GM12878 (cell line): ENCODE measurements around the gene RBM6. TPM values are rescaled to one million over a fixed set of nuclear protein-coding genes. Genes with fewer than 3 reads are reported as not detected.

Experiments
- BHLHE40 ChIP-seq, 2 experiments: fragments of 450-650 bp in 1 of 2; IDR thresholded peaks; 2 replicates each; pipeline ENCODE4 v1.6.1; 2011 to 2017; ENCODE audit warnings: low read depth in 2 of 2, borderline replicate concordance in 1 of 2, improper control_type of control experiment in 1 of 2, low read length in 1 of 2, mild to moderate bottlenecking in 1 of 2
- CBX5 ChIP-seq: sonication (generic); IDR thresholded peaks from 2 replicates; pipeline ENCODE4 v1.6.1; 2016; ENCODE audit warnings: low read depth, moderate library complexity, mild to moderate bottlenecking, inconsistent platforms
- CUX1 ChIP-seq: IDR thresholded peaks from 2 replicates; pipeline ENCODE4 v1.6.1; 2012; ENCODE audit warnings: improper control_type of control experiment, low read depth, low read length; ENCODE audit not compliant: insufficient replicate concordance
- PBX3 ChIP-seq: IDR thresholded peaks from 2 replicates; pipeline ENCODE4 v1.6.1; 2011; ENCODE audit warnings: mild to moderate bottlenecking, low read depth, low read length, moderate library complexity; ENCODE audit not compliant: insufficient replicate concordance
- POLR2AphosphoS5 ChIP-seq: IDR thresholded peaks from 2 replicates; pipeline ENCODE4 v1.6.1; 2011; ENCODE audit warnings: mild to moderate bottlenecking, low read length, inconsistent platforms
- RELB ChIP-seq: fragments of 450-650 bp; IDR thresholded peaks from 2 replicates; pipeline ENCODE4 v1.6.1; 2017; ENCODE audit warnings: low read depth, mild to moderate bottlenecking, moderate library complexity
- SPI1 ChIP-seq: IDR thresholded peaks from 2 replicates; pipeline ENCODE4 v1.6.1; 2011; ENCODE audit warnings: low read depth, mild to moderate bottlenecking, low read length, moderate library complexity, borderline replicate concordance; ENCODE audit not compliant: insufficient read depth
- ZNF384 ChIP-seq: IDR thresholded peaks from 2 replicates; pipeline ENCODE4 v1.6.1; 2012; ENCODE audit warnings: low read depth, mild to moderate bottlenecking, low read length, improper control_type of control experiment, borderline replicate concordance
- polyA plus RNA-seq, 11 experiments: library from polyadenylated mRNA; depleted of rRNA in 4 of 11; unstranded in 6 of 11; stranded (reverse) in 5 of 11; fragments of >200 nt; fragmentation: Nextera tagmentation in 4 of 11; fragmentation: Illumina TruSeq in 1 of 11; extraction: Ambion mirVana in 4 of 11; extraction: Trizol in 1 of 11; gene quantifications; 1 replicate in 1 of 11; 2 replicates in 10 of 11; pipeline versions ENCODE4 v1.2.1 to v1.2.3, GENCODE V29; 2011 to 2016; ENCODE audit warnings: inconsistent platforms in 2 of 11, missing spikeins in 2 of 11, low read depth in 1 of 11
- total RNA-seq, 4 experiments: library from RNA; depleted of rRNA in 3 of 4; stranded (reverse); fragments of >200 nt in 3 of 4; fragmentation: Illumina TruSeq in 1 of 4; extraction: Trizol in 1 of 4; gene quantifications; 2 replicates each; pipeline versions ENCODE4 v1.2.1 to v1.2.3, GENCODE V29; 2013 to 2021
- TF ChIP-seq, protein P1 (sequence below): fragments of 450-650 bp; IDR thresholded peaks from 2 replicates; pipeline ENCODE4 v1.6.1; 2017; ENCODE audit warnings: mild to moderate bottlenecking, moderate library complexity
- TF ChIP-seq, protein P2 (sequence below): fragments of 450-650 bp; formaldehyde crosslinking; IDR thresholded peaks from 2 replicates; pipeline ENCODE4 v1.4.0; 2020; ENCODE audit warnings: mild to moderate bottlenecking, moderate library complexity

Gene RBM6
- total and polyA plus RNA-seq, 10 of the 15 experiments (the other 5 are each of a cell fraction or from before 2014, with no cell fraction given), result 45.3 to 103 (median 81.3) TPM

- TF ChIP-seq, protein P1, sequence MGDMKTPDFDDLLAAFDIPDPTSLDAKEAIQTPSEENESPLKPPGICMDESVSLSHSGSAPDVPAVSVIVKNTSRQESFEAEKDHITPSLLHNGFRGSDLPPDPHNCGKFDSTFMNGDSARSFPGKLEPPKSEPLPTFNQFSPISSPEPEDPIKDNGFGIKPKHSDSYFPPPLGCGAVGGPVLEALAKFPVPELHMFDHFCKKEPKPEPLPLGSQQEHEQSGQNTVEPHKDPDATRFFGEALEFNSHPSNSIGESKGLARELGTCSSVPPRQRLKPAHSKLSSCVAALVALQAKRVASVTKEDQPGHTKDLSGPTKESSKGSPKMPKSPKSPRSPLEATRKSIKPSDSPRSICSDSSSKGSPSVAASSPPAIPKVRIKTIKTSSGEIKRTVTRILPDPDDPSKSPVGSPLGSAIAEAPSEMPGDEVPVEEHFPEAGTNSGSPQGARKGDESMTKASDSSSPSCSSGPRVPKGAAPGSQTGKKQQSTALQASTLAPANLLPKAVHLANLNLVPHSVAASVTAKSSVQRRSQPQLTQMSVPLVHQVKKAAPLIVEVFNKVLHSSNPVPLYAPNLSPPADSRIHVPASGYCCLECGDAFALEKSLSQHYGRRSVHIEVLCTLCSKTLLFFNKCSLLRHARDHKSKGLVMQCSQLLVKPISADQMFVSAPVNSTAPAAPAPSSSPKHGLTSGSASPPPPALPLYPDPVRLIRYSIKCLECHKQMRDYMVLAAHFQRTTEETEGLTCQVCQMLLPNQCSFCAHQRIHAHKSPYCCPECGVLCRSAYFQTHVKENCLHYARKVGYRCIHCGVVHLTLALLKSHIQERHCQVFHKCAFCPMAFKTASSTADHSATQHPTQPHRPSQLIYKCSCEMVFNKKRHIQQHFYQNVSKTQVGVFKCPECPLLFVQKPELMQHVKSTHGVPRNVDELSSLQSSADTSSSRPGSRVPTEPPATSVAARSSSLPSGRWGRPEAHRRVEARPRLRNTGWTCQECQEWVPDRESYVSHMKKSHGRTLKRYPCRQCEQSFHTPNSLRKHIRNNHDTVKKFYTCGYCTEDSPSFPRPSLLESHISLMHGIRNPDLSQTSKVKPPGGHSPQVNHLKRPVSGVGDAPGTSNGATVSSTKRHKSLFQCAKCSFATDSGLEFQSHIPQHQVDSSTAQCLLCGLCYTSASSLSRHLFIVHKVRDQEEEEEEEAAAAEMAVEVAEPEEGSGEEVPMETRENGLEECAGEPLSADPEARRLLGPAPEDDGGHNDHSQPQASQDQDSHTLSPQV, result no peak
- TF ChIP-seq, protein P2, sequence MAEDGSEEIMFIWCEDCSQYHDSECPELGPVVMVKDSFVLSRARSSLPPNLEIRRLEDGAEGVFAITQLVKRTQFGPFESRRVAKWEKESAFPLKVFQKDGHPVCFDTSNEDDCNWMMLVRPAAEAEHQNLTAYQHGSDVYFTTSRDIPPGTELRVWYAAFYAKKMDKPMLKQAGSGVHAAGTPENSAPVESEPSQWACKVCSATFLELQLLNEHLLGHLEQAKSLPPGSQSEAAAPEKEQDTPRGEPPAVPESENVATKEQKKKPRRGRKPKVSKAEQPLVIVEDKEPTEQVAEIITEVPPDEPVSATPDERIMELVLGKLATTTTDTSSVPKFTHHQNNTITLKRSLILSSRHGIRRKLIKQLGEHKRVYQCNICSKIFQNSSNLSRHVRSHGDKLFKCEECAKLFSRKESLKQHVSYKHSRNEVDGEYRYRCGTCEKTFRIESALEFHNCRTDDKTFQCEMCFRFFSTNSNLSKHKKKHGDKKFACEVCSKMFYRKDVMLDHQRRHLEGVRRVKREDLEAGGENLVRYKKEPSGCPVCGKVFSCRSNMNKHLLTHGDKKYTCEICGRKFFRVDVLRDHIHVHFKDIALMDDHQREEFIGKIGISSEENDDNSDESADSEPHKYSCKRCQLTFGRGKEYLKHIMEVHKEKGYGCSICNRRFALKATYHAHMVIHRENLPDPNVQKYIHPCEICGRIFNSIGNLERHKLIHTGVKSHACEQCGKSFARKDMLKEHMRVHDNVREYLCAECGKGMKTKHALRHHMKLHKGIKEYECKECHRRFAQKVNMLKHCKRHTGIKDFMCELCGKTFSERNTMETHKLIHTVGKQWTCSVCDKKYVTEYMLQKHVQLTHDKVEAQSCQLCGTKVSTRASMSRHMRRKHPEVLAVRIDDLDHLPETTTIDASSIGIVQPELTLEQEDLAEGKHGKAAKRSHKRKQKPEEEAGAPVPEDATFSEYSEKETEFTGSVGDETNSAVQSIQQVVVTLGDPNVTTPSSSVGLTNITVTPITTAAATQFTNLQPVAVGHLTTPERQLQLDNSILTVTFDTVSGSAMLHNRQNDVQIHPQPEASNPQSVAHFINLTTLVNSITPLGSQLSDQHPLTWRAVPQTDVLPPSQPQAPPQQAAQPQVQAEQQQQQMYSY (CRISPR knock-in tag), result no peak
- TF ChIP-seq ZNF384 (no peak), CUX1 (no peak), SPI1 (peak; percentile 2; the same call in 1 of the 2 replicates), BHLHE40 (IDR thresholded peaks at IDR 0.05; ENCODE audit: borderline replicate concordance in 1 of 2, low read depth in 2 of 2, low read length in 1 of 2) (peak; percentile 44 to 74; a peak in 3 of 4 replicates), RELB (peak; percentile 69; the same call in 1 of the 2 replicates), POLR2AphosphoS5 (peak; percentile 91), PBX3 (no peak), CBX5 (no peak)
Measured at GRCh38 chr3:49939858-49940666, at the start of gene RBM6 (continued).
